Middle frontal gyrus (tissue), 1 donor: Measurements from ENCODE around the gene OCA2.
"Not testable (repeated sequence)": the region's sequence is repeated elsewhere in the genome, so short reads cannot be mapped to it uniquely, and the experiment has no call there.

ENCODE experiments used
- DNase-seq: peaks from one replicate; pipeline ENCODE4 v3.0.0-alpha.2; 2015; ENCODE audit warnings: low spot score; ENCODE audit errors: extremely low spot score

Gene OCA2

DNA sequence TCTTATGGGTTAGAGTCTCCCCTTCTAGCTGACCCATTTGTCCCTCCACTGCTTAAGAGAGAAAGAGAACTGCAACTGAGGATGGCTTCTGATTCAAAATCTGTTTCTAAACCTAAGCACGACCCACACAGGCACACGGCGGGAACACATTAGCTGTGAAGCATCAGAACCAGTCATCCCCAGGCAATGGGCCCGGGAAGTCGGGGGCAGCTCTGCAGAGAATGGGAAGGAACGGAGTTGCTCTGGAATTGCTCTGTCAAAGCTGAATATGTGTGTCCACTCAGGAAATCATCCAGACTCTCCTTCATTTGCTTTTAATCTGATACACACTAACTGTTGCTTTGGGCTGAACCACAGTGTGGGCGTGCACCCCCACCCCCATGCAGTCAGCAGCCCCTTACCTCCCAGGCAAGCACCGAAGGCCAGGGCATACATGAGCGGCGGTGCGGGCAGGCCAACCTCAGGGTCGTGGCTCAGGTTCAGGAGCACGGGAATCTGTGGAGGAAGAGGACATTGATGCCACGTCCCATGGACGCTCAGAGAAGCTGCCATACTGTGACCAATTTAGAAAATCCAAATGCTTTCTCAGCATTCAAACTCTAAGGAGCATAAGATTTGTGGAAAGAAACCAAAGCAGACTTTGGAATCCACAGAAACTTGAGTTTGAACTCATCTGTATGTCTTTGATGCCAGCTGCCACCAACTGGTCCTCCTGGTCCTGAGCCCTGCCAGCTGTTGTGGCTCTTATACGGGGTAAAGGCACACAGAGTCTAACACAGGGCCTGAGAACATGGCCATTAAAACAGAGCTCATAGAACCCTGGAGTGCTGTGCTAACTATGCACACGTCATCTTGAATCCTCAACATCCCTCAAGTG lies 247.9 kb downstream of the OCA2 start:
- DNase-seq: no peak

DNA sequence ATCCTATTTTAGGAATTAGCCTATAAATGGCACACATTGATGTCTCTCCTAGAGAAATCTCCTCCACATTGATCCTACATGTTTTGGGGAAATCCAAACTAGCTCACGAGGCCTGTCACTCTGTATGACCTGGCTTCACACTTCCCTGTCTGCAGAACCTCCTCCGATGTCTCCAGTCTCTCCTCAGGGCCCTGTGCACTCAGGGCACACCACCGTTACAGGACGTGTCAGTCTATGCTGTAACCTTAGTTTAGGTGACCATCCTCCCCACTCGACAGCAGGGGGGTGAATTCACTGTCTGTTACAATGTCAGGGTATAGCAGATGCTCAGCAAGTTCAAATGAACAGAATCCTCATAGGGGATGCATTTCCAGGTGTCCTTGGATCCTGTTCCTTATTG lies 249.1 kb downstream of the OCA2 start:
- DNase-seq: no peak

DNA sequence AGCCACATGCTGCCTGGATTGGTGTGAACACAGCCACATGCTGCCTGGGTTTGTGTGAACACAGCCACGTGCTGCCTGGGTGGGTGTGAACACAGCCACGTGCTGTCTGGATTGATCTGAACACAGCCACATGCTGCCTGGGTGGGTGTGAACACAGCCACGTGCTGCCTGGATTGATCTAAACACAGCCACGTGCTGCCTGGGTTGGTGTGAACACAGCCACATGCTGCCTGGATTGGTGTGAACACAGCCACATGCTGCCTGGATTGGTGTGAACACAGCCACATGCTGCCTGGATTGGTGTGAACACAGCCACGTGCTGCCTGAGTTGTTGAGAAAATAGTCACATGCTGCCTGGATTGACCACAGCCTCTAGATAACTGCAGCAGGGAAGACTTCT lies 250.2 kb downstream of the OCA2 start:
- DNase-seq: not testable (repeated sequence)

DNA sequence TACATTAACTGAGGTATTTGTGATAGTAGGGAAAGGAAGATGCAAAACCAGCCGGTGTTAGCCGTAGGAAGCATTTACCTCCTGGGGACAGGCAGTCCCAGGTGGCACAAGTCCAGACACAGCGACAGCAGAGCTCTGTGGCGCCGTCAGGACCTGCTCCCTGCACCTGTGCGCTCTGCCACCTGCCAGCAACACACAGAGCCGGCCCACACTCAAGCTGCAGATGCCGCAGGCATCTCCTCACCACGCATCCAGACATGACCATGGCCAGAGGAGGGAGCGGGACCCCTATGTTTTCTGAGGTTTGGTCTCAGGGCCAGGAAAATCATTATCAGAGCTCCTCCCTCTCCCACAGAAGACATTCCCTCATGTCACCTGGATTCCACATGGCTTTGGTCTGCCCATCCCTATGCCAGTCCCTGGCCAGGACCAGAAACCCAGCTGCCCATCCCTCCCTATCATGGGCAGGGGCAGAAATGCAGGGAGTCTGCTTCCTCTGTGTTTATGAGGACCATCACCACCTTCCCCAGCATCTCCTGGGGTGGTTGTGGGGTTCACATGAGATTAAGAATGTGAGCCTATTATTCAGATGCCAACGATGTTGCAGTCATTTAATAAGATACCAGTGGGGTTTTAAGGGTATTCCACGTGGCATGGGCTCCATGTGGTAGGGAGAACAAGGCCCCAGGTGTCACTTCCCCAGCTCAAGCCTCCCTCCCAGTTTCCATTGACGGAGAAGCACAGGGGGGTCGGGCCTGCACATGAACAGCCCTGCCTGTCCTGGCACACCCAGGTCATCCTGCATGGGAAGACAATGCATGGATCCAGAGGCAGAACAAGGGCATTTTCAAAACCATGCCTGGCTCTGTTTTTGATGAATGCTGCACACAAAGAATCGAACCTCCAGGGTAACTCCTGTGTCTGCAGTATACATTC lies 251.1 kb downstream of the OCA2 start:
- DNase-seq: no peak

DNA sequence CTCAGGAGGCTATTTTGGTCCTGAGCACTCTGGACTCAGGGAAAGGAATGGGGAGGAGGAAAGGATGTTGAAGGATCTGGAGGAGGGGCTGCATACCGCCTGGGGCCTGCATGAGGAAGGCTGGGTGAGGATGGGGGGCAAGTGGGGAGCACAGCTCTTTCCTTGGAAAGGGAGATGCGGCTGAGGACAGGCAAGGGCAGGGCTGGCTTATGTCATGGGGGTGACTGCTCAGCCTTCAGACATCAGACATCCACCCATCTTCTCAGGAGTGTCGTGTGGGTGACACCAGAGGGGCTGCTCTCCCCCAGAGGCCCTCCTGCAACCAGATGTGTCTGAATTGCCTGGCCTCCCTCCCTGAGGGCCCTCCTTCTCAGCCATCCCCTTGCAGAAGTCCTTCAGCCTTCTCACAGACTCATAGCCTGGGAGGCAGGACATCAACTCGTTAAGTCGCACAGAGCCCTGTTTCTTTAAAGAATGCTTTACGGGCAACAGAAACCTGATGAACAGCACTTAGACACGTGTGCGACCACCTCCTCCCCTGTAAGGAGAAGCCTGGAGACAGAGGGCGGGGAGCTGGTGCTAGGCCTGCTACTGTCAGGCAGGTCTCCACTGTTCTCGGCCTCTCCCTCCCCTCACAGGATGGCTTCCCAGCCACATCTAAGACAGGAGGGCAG lies 252.3 kb downstream of the OCA2 start:
- no peak for DNase-seq

DNA sequence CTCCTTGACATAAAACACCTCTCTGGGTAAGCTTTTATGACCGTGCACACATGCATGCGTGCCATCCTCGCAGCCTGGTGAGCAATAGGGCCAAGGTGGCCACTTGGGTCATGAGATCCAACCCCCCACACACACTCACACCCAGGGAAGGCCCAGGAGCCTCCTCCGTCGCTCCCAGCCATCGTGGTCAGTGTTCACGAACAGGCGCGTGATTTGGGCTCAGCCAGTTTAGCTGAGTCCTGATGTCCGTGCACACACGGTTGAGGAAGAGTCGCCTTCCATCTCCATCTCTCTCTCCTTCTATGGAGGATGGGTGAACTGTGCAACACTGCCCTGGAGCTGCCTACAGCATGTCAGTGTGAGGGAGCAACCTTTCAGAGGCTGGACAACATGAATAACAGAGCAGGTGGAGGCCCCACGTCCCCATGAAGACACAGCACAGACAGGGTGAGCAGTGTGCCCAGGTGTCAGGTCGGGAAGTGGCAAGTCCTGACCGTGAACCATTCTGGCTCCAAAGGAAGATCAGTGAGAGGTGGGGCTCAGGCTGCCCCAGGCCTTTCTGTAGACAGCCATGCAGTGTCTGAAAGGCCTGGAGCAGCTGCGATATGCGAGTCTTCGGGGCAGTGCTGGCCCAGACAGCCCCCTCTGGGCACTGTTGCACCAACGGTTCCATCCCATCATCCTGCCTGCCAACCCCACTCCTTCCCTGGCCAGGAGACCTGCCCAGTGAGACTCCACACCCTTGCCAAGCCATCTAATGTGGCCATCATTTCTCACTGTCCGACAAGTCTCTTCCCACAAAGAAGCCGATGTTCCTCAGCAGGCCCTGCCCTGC lies 253.4 kb downstream of the OCA2 start:
- DNase-seq: no peak

DNA sequence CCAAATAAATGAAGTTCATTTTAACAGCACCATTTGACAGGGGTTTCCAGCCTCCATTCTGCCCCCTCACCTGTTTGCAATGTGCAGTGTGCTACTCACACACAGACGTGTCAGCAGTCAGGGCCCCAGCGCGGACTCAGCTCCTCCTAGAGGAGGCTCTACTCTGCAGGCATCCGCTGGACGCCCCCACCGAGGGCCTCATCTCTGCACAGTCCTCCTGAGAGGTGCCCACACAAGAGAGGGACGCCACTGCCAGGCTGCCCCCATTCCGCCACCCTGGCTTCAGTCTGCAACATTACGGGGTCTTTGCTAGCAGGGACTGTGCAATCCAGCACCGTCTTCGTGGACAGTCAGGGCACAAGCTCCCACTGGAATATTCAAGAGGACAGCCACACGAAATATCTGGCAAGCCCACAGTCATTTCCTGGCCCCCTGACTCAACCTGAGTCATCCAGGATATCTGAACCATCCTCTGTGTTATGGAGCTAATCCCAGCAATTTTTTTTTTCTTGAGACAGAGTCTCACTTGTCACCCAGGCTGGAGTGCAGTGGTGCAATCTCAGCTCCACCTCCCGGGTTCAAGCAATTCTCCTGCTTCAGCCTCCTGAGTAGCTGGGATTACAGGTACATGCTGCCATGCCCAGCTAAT lies 255.0 kb downstream of the OCA2 start:
- no peak for DNase-seq

DNA sequence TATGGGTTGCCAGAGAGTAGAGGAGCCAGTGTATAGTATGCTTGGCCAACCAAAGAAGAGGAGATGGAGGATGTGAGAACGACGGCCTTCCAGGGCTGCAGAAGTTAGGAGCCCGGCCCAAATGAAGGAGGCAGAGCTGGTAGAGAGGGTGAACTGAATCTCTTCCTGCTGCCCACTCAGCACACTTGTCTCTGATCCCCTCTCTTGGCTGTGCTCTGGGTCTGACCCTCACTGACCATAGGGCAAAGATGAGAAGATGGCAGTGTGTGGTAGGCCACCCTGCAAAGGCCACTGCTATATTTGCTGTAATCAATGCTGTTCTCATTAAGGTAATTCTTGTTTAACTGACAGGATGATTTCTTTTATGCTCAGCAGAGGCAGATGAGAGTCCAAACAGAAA lies 256.0 kb downstream of the OCA2 start:
- no peak for DNase-seq

DNA sequence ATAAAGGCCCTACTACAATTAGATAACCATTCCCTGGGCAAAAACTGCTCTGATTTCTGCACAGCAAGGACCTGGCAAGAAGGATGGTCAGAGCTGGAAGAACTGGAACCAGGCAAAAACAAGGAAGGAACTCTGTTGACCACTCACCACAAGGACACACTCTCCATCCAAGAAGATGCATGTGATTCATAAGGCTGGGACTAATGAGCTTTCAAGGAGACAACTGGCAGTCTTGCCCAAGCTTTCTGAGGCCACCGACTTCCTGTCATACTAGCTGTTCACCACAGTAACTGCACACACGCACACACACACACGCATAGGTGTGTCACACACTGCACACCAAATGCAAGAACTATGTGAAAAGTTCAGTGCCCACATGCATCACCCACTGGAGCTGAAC lies 256.6 kb downstream of the OCA2 start:
- no peak for DNase-seq

DNA sequence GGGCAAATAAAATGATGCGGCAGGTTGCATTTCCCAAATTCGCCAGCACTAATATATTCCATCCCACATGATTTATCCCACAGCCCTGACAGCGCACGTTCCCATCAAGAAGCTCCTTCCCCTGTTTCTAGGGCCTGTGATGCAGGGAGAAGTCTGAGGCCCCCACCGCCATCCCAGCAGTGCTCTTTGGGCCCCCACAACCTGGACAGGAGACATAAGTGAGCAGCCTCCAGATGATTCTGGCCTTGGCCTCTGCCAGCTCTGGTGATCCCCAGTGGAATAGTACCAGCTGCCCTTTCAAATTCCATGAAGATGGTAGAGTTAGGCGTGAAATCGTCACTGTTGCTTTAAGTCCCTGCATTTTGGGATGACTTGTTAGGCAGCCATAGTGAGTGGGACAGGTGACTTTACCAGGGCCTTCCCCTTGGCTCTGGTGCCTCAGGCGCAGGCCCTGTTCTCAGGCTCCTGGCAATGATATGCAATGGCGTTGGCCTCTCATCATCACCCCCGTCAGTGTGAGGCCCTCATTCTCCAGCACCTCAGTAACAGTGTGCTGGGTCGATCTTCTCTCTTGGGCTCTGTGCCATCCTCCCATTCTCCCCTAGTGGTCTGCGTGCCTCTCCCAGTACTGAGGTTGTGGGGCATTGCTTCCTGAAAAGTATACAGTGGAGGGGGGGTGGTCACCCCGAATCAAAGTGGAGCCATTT lies 263.7 kb downstream of the OCA2 start:
- DNase-seq: no peak

DNA sequence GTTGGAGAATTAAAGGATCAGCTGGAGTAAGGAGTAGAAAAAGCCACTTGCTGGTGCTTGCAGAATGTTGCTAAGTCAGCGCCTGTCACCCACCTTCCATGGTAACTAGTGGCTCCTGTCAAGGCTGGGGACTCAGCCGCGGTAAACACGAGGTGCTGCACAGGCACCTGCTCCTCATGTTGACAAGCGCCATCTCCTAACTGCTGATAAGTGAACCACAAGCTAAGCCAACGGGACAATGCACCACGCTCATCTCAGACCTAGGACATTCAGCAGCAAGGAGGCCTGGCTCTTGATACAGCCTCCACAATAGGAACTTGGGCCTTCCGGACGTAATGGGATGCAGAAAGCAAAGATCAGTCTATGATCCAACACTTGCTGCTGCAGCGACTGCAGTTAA lies 264.4 kb downstream of the OCA2 start:
- DNase-seq: no peak

DNA sequence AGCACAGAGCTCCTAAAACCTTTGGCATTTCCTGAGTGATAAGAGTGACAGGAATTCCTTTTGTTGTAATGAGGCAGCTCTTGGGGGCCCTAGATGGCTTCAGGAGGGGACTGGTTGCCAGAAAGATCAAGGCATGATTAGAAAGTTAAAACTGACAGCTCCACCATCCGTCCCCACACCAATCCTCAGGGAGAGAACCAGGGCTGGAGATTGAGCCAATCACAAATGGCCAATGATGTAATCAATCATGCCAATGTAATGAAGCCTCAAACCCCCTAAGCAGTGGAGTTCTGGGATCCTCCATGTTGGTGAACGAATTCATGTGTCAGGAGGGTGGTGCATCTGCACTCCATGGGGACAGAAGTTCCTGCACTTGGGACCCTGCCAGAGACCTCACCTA lies 265.1 kb downstream of the OCA2 start:
- no peak for DNase-seq

DNA sequence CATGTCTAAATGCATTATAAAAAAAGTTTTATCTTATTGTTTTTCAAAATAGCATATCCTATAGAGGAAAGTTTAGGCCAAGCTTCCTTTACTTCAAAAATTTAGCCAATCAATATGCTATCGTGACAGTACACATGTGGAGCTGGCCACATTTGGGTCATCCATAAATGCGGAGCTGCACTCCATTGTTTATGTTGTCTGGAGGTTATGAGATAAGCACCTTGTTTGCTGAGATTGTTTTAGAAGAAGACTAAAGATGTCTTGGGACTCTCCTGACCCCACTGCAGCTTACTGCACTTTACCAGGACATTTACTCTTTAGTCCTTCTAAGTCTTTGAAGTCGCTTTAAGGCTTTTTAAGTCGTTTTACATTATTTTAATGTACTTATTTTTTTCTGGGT lies 265.9 kb downstream of the OCA2 start:
- DNase-seq: no peak

DNA sequence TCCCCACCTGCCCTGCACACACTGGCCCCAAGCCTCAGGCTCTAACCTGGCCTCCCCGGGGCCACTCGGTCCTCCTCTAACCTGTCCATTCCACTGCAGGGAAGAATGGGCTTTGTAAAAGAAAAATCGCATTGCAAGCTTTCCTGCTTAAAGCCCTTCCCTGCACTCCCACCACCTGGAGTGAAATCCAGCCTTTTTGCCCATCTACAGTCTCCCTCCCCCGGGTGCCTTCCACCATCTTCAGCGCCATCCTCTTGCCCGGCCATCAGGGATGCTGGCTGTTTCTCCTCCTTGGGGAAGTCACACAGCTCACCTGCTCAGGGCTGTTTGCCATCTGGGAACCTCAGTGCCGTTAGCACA lies 266.9 kb downstream of the OCA2 start:
- no peak for DNase-seq

DNA sequence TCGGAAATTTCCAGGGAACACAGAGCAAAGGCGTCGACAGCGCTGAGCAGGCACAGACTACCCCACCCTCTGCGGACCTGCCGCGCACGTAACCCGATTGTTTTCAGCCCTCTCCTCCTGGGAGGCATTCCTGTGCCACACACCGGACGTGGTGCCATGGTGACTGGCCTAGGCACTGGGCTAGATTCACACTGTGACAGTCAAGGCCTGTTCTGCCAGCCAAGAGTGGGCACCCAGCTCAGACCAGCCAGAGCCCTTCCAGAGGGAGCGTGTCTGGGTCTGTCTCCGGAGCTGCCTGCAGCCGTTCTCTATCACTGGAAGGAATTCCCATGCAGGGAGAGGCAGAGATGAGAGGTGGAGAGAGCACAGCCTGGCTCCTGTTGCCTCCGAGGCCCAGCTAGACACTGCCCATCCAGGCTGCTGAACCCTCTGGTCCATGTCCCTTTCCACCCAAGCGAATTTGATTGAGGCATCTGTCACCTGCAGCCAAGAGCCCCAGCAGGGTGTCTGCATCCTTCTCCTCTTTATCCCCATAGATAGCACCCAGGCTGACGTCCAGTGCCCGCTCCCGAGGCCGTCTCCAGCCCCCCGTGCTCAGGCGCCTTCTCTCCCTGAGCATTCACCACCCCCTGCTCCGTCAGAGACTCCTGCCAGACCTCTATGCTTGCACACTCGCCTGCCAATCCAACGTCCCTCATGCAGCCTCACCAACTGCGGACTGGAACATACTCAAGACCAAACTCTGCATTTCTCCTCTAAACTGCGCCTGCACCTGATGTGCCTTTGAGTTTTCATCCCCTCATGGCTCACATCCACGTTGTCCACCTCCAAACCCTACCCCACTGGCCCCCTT lies 267.5 kb downstream of the OCA2 start:
- DNase-seq: no peak

DNA sequence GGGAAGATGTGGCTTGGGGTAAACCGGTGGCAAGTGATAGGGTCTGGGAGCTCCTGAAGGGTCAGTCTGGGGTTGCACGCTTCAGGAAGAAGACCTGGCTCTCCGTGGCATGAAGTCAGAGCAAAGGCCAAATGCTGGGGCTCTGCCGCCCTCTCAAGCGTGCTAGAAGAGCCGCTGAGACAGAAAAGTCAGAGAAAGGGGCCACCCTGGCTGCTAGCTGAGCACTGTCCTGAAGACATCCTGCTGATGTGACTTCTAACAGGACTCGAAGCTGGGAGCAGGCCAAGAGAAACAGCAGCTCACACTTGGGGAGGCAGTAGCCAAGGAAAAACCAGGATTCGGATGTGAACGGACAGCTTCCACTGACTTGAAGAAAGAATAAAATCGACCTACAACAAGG lies 270.4 kb downstream of the OCA2 start:
- no peak for DNase-seq

DNA sequence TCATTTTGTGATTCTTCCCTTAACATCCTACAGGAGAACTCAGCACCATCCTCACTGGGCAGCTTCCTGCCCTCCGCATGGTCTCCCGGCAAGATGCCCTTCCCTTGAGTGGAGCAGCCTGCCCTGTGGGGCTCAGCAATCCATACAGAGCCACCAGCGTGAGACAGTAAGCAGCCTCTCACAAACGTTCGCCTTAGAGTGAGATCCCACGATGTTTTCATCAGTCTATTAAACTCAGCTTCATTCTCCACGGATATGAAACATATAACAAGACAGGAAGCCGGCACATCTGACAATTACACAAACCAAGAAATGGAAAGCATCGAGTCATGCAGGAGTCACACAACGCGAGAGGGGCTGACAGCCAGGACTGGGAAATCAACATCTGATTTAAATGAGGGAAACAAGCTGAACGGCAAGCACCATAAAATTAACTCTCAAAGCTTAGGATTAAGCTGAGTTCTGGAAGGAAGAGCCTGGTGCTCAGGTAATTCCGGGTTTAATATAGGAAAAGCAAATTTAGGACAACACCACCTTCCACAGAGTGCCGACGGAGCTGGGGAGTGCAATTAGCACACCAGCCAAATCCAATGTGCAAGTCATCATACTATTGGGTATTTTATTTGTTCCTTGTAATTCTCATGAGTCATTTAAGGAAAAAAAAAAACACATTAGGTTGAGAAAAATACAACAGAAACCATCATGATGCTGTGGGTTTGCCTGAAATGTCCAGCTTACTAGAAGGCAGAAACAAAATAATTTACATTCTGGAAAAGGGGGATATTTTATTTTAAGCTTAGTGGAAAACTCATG lies 272.0 kb downstream of the OCA2 start:
- DNase-seq: no peak

DNA sequence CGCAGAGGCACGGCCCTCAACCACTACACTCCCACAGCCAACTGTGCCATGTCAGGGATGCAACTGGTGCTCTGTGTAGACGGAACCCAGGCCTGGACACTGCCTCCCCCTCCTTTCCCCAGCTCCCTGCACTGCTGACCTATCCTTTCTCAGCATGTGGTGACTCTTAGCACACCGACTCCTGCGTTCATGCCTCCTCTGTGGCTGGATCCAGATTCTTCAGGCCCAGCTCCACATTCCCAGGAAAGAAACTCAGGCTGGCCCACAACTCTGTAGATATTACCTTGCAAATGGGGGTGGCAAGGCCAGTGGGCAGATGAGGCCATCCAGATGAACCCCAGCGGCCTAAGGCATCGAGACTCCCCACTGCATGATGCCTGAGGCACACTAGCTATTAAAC lies 272.7 kb downstream of the OCA2 start:
- no peak for DNase-seq
